IMR-90 (cell line): ENCODE results near the gene MINK1.

Experiments used
- CEBPB ChIP-seq: IDR thresholded peaks from 2 replicates; pipeline ENCODE4 v1.6.1; 2012; ENCODE audit warnings: low read depth, low read length, improper control_type of control experiment
- CTCF ChIP-seq: conservative IDR thresholded peaks from 2 replicates; pipeline ENCODE4 v1.5.1; 2012; ENCODE audit warnings: mild to moderate bottlenecking, low read depth, low read length, improper control_type of control experiment
- ELK1 ChIP-seq: fragments of 150-350 bp; IDR thresholded peaks from 2 replicates; pipeline ENCODE4 v1.6.1; 2016; ENCODE audit warnings: low read depth, mild to moderate bottlenecking, low read length, moderate library complexity, borderline replicate concordance
- FOS ChIP-seq: fragments of 150-350 bp; IDR thresholded peaks from 2 replicates; pipeline ENCODE4 v1.6.1; 2016; ENCODE audit warnings: low read depth, low read length
- MAZ ChIP-seq: IDR thresholded peaks from 2 replicates; pipeline ENCODE4 v1.6.1; 2012; ENCODE audit warnings: low read depth, mild to moderate bottlenecking, low read length, improper control_type of control experiment, moderate library complexity, borderline replicate concordance
- MXI1 ChIP-seq: IDR thresholded peaks from 2 replicates; pipeline ENCODE4 v1.6.1; 2012; ENCODE audit warnings: low read depth, mild to moderate bottlenecking, low read length, moderate library complexity, borderline replicate concordance
- POLR2A ChIP-seq: IDR thresholded peaks from 2 replicates; pipeline ENCODE4 v1.6.1; 2012; ENCODE audit warnings: mild to moderate bottlenecking, low read depth, low read length
- RAD21 ChIP-seq: IDR thresholded peaks from 2 replicates; pipeline ENCODE4 v1.6.1; 2012; ENCODE audit warnings: low read length, improper control_type of control experiment
- RFX5 ChIP-seq: IDR thresholded peaks from 2 replicates; pipeline ENCODE4 v1.8.0; 2012; ENCODE audit warnings: low read depth, mild to moderate bottlenecking, low read length, moderate library complexity
- SMC3 ChIP-seq: fragments of 150-350 bp; IDR thresholded peaks from 2 replicates; pipeline ENCODE4 v1.6.1; 2016; ENCODE audit warnings: low read depth, mild to moderate bottlenecking, antibody characterized with exemption, low read length, moderate library complexity
- USF2 ChIP-seq: fragments of 150-350 bp; IDR thresholded peaks from 2 replicates; pipeline ENCODE4 v1.6.1; 2017; ENCODE audit warnings: mild to moderate bottlenecking, antibody characterized with exemption, low read length, low read depth

- no peak for TF ChIP-seq USF2
- no peak for TF ChIP-seq CTCF
- no peak for TF ChIP-seq FOS
- no peak for TF ChIP-seq POLR2A
- TF ChIP-seq ELK1, result no peak
- TF ChIP-seq MXI1, result no peak
- TF ChIP-seq RFX5, result no peak
- no peak for TF ChIP-seq SMC3
- no peak for TF ChIP-seq CEBPB
- TF ChIP-seq MAZ, result no peak
- no peak for TF ChIP-seq RAD21
Measured at GRCh38 chr17:4849011-4849536, 15.9 kb downstream of the MINK1 start.
